Coronary artery (tissue), 2 donors: ENCODE results near the gene FBXO10.
A peak's percentile ranks its signal among the peaks of the same experiment; 100 is the strongest.

Source experiments
- DNase-seq: peaks from one replicate; pipeline ENCODE4 v3.0.0-alpha.2; 2017; ENCODE audit warnings: low spot score
- H3K27ac ChIP-seq, 2 donors: fragments of 200-600 bp; sonication (generic); one replicate each; pipeline ENCODE4 v1.5.1; 2016 to 2019
- H3K4me3 ChIP-seq: fragments of 200-600 bp; sonication (generic); 2 replicates; pipeline ENCODE4 v1.5.1; 2016; ENCODE audit warnings: mild to moderate bottlenecking, moderate library complexity
- CTCF ChIP-seq: fragments of 200-600 bp; sonication (generic); IDR thresholded peaks from one replicate; pipeline ENCODE4 v1.5.1; 2019; ENCODE audit warnings: antibody characterized with exemption

The FBXO10 gene

GRCh38 chr9:37497320-37497719, 78.9 kb downstream of the FBXO10 start:
- Histone ChIP-seq H3K27ac (no peak overlapping the region), H3K4me3 (no peak overlapping the region)
- TF ChIP-seq CTCF = no peak
- no peak for DNase-seq

- Histone ChIP-seq H3K27ac (peak overlapping the region in 1 of 2 donors; percentile 19), H3K4me3 (no peak overlapping the region)
- no peak for DNase-seq
- no peak for TF ChIP-seq CTCF
Measured at GRCh38 chr9:37496020-37496419, 80.2 kb downstream of the FBXO10 start.

- H3K4me3 ChIP-seq = no peak overlapping the region
Measured at GRCh38 chr9:37495571-37495970, 80.6 kb downstream of the FBXO10 start.

GRCh38 chr9:37491939-37492338, 84.2 kb downstream of the FBXO10 start:
- no peak overlapping the region for H3K4me3 ChIP-seq
- no peak for TF ChIP-seq CTCF
- DNase-seq = no peak
- no peak overlapping the region for H3K27ac ChIP-seq

More at GRCh38 chr9:37495571-37495970, 80.6 kb downstream of the FBXO10 start:
- no peak for DNase-seq
- no peak for TF ChIP-seq CTCF
- peak overlapping the region in 1 of 2 donors; percentile 19 for H3K27ac ChIP-seq

- DNase-seq = peak; percentile 84
- Histone ChIP-seq H3K4me3 (peak overlapping the region; percentile 94), H3K27ac (peak overlapping the region; percentile 82 to 94)
- TF ChIP-seq CTCF = no peak
Measured at GRCh38 chr9:37486616-37487548, 89.3 kb downstream of the FBXO10 start.

GRCh38 chr9:37486256-37486615, 89.9 kb downstream of the FBXO10 start:
- no peak for DNase-seq
- TF ChIP-seq CTCF = no peak
- H3K4me3 ChIP-seq = peak overlapping the region; percentile 94
- H3K27ac ChIP-seq = peak overlapping the region; percentile 82 to 94
